Measurements from ENCODE around the gene VPS16. TPM values are rescaled to one million over a fixed set of nuclear protein-coding genes. Genes with fewer than 3 reads are reported as not detected.

Gene VPS16
- total and polyA plus RNA-seq, 2 of the 4 experiments (the other 2 are of a cell fraction): 38.7 to 48.0 TPM

GRCh38 chr20:2820084-2820895 lies 20.3 kb upstream of the VPS16 start:
- Histone ChIP-seq H4K5ac (ENCODE audit: low read depth, low read length) (peak overlapping the region; percentile 86), H3K4ac (ENCODE audit: low read depth, low read length) (peak overlapping the region; percentile 85), H4K91ac (ENCODE audit: insufficient read depth, low read depth, low read length) (peak overlapping the region; percentile 91), H3K14ac (replicated peaks; ENCODE audit: low read depth, low read length) (peak overlapping the region; percentile 80), H3K36me3 (ENCODE audit: control insufficient read depth, insufficient read depth, low read length) (no peaks in the 10 kb centered on the region), H3K27ac (ENCODE audit: insufficient read depth, low read length) (peak overlapping the region; percentile 99), H4K20me1 (ENCODE audit: insufficient read depth, low read length) (no peaks in the 10 kb centered on the region), H2BK5ac (ENCODE audit: low read depth, low read length, poor library complexity, severe bottlenecking) (peak overlapping the region; percentile 87), H3K9ac (ENCODE audit: low read depth, low read length) (peak overlapping the region; percentile 3), H3K18ac (ENCODE audit: low read depth, low read length) (peak overlapping the region; percentile 91), H3K9me1 (ENCODE audit: insufficient read depth, low read length) (peaks cover 18% of the 10 kb centered on the region), H2AFZ (replicated peaks; ENCODE audit: low read length, poor library complexity) (peak overlapping the region; percentile 91), H3K23ac (ENCODE audit: low read depth, low read length) (peak overlapping the region; percentile 55; the same call in 1 of the 2 replicates), H3K4me2 (ENCODE audit: low read depth, low read length) (peak overlapping the region; percentile 79), H3K27me3 (ENCODE audit: control insufficient read depth, insufficient read depth, low read length) (no peaks in the 10 kb centered on the region), H2BK15ac (ENCODE audit: low read depth, low read length) (peak overlapping the region; percentile 74; the same call in 2 of the 3 replicates), H3K56ac (ENCODE audit: extremely low read depth, insufficient read depth, low read length) (peak overlapping the region; percentile 54), H3K79me1 (ENCODE audit: low read depth in 1 of 2, low read length in 2 of 2) (0 out of 4 replicates have a peak, but pooled peaks cover 0 to under 1% of the 10 kb centered on the region in 2 experiments), H3K9me3 (ENCODE audit: control insufficient read depth, insufficient read depth, low read length) (no peaks in the 10 kb centered on the region), H2AK9ac (replicated peaks; ENCODE audit: low read depth, low read length, poor library complexity) (peak overlapping the region; percentile 84), H2AK5ac (ENCODE audit: low read depth, low read length) (peak overlapping the region; percentile 69), H3K4me3 (ENCODE audit: insufficient read depth, low read depth, low read length) (no peak overlapping the region), H2BK120ac (ENCODE audit: low read depth, low read length) (peak overlapping the region; percentile 89), H3K4me1 (ENCODE audit: control insufficient read depth, insufficient read depth, low read length) (peaks cover 31% of the 10 kb centered on the region), H4K8ac (ENCODE audit: low read depth in 2 of 2, low read length in 2 of 2) (peak overlapping the region; percentile 94 to 95), H2BK20ac (ENCODE audit: low read depth, low read length) (peak overlapping the region; percentile 90)
- dilution Hi-C loops (cut with HindIII; ENCODE audit: low sequenced_read_pairs, unreplicated experiment): no loop called here
- WGBS, 2 experiments (ENCODE audit: extremely low coverage in 2 of 2, insufficient read length in 1 of 2): 0% methylated on average over 5 of the region's 32 CpGs; no CpG with 5 or more reads in 1 of the 2 experiments
- BruUV-seq (replicated peaks): no TSS peak
- TF ChIP-seq MAFK (IDR thresholded peaks at IDR 0.05; ENCODE audit: low read depth, low read length): peak; percentile 88
- no peak for TF ChIP-seq CTCF (conservative IDR thresholded peaks at IDR 0.05; ENCODE audit: low read depth, low read length)
- TF ChIP-seq BHLHE40 (IDR thresholded peaks at IDR 0.05; ENCODE audit: low read depth, low read length): peak; percentile 83
- peak; percentile 15 for TF ChIP-seq RCOR1 (IDR thresholded peaks at IDR 0.05; ENCODE audit: insufficient replicate concordance, low read length)
- TF ChIP-seq MXI1 (IDR thresholded peaks at IDR 0.05; ENCODE audit: borderline replicate concordance, low read depth, low read length): no peak
- ChIA-PET POLR2A (ENCODE audit: unreplicated experiment) (no interaction called here), CTCF (no interaction called here)
- peak; percentile 84 for DNase-seq
- intact Hi-C loops (cut with micrococcal nuclease): no loop called here
- peak; percentile 91 for ATAC-seq (ENCODE audit: low read depth)
- in situ Hi-C loops (cut with MboI; ENCODE audit: low sequenced_read_pairs): loop anchor here (25.0 kb wide), 1 partner anchor 708 kb away; the partner anchor contains the start of gene STK35
